GM18951 (cell line): Measurements from ENCODE around the gene PDLIM1.

Experiments used
- POLR2A ChIP-seq: IDR thresholded peaks from 4 replicates; pipeline ENCODE4 v1.6.1; 2011; ENCODE audit warnings: mild to moderate bottlenecking; ENCODE audit not compliant: insufficient read length, insufficient read depth; ENCODE audit errors: extremely low read depth
- in situ Hi-C: fragments of 300-500 bp; cut with MboI; formaldehyde crosslinking; loops from one replicate; pipeline ENCODE4 v1.12.0; 2022; ENCODE audit warnings: low sequenced_read_pairs, mixed read lengths, inconsistent platforms; ENCODE audit not compliant: unreplicated experiment

Gene PDLIM1

GRCh38 chr10:95262763-95263518 lies 27.9 kb downstream of the PDLIM1 start:
- in situ Hi-C loops = no loop called here
- no peak for TF ChIP-seq POLR2A

- in situ Hi-C loops = no loop called here
- no peak for TF ChIP-seq POLR2A
Observed at GRCh38 chr10:95261926-95262325, 28.9 kb downstream of the PDLIM1 start.

GRCh38 chr10:95260909-95261552 lies 29.8 kb downstream of the PDLIM1 start:
- in situ Hi-C loops = no loop called here
- no peak for TF ChIP-seq POLR2A

- in situ Hi-C loops = no loop called here
- no peak for TF ChIP-seq POLR2A
Observed at GRCh38 chr10:95260397-95260881, 30.4 kb downstream of the PDLIM1 start.

GRCh38 chr10:95257849-95258248 lies 33.0 kb downstream of the PDLIM1 start:
- in situ Hi-C loops = no loop called here
- no peak for TF ChIP-seq POLR2A

GRCh38 chr10:95256268-95256667 lies 34.5 kb downstream of the PDLIM1 start:
- TF ChIP-seq POLR2A = no peak
- in situ Hi-C loops = no loop called here

GRCh38 chr10:95254629-95255028 lies 36.2 kb downstream of the PDLIM1 start:
- in situ Hi-C loops = no loop called here
- no peak for TF ChIP-seq POLR2A

GRCh38 chr10:95253686-95254085 lies 37.1 kb downstream of the PDLIM1 start:
- in situ Hi-C loops = no loop called here
- no peak for TF ChIP-seq POLR2A

GRCh38 chr10:95253007-95253406 lies 37.8 kb downstream of the PDLIM1 start:
- TF ChIP-seq POLR2A = no peak
- in situ Hi-C loops = no loop called here

GRCh38 chr10:95250856-95251255 lies 39.9 kb downstream of the PDLIM1 start:
- TF ChIP-seq POLR2A = no peak
- in situ Hi-C loops = no loop called here

GRCh38 chr10:95249467-95249866 lies 41.3 kb downstream of the PDLIM1 start:
- in situ Hi-C loops = loop anchor here (10.0 kb wide), 1 partner anchor 115 kb away; no protein-coding TSS in a partner anchor
- TF ChIP-seq POLR2A = no peak

- no peak for TF ChIP-seq POLR2A
- in situ Hi-C loops = loop anchor here (10.0 kb wide), 1 partner anchor 116 kb away; no protein-coding TSS in a partner anchor
Observed at GRCh38 chr10:95248989-95249388, 41.8 kb downstream of the PDLIM1 start.

GRCh38 chr10:95247881-95248583 lies 42.8 kb downstream of the PDLIM1 start:
- TF ChIP-seq POLR2A = no peak
- in situ Hi-C loops = loop anchor here (10.0 kb wide), 1 partner anchor 117 kb away; no protein-coding TSS in a partner anchor
